GM18499 (cell line): ENCODE data around the gene PSMC1.

Source experiments
- ATAC-seq: cut with Tn5 transposase; IDR thresholded peaks from one replicate; pipeline ENCODE4 v1.9.1; 2021; ENCODE audit warnings: moderate number of reproducible peaks; ENCODE audit not compliant: insufficient read depth, unreplicated experiment

Gene PSMC1

DNA sequence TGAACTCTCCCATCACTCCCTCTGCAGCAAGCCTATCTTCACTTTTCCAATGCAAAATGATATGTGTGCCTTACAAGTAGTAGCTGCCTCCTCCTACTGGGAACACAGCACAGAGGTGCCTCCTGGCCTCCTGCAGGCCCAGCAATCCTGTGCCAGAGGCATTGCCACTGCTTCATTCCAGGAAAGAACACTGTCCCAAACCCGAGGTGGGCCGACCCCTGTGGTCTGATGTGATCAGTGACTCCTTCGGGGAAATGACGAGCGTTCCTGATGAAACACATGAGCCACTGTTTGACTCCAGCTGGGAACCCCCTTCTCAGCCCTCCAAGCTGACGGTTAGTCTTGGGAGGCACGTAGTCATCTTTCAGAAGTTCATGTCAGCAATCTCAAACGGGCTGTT lies 19.5 kb downstream of the PSMC1 start:
- no peak for ATAC-seq

DNA sequence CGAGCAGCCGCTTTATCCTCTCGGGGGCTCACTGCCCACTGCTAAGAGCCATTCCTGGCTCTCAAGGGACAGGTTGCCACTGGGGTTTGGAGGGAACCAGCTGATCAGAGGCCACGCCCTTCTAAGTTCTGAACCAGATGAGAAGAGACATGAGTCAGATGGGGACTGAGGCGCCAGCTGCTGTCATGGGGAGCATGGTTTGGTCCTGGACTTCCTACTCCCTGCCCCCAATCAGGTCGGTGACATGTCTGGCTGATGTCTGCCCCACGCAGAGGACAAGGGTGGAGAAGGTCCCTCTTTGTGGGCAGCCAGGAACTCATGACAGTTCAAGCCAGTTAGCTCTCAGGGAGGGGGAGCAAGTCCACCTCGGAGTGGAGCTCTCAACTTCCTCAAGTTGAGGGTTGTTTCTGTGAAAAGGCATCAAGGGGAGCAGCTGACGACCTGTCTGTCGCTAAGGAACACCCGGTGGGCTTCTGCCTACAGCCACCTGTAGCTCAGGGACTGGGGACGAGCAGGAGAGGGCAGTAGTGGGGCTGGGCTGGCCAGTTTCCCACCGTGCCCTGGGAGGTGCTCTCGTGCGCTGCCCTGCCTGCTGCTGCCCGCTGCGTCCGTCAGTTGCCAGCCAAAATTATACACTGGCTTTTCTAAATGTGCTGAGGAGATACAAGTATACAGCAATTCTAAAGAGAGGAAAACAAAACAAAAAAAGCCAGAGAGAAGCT lies 20.5 kb downstream of the PSMC1 start:
- ATAC-seq = no peak

DNA sequence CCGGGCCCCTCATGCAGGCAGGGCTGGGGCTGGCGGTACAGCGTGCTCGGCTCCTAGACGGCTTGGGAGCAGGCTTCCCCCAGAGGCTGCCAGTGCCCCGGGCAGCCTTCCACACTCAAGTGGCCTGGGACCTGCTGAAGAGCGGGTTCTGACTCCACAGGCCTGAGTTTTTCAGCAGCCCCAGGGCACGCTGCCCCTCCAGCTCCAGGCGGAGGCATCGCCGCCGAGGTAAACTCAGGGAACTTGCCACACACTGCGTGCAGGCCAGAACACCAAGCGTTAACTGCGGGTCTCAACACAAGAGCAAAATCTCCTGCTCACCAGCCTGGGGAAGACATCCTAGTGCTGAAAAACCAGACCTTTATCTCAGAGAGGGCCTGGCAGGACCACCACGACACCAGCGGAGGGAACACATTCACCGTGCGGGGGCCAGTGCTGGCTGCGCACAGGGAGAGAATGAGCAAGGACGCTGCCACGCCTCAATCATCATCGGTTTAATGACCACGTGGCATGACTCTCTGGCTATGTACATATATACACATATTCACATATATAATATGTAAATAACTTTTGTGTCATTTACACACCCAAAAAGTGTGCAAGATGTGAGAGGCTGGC lies 21.3 kb downstream of the PSMC1 start:
- no peak for ATAC-seq

DNA sequence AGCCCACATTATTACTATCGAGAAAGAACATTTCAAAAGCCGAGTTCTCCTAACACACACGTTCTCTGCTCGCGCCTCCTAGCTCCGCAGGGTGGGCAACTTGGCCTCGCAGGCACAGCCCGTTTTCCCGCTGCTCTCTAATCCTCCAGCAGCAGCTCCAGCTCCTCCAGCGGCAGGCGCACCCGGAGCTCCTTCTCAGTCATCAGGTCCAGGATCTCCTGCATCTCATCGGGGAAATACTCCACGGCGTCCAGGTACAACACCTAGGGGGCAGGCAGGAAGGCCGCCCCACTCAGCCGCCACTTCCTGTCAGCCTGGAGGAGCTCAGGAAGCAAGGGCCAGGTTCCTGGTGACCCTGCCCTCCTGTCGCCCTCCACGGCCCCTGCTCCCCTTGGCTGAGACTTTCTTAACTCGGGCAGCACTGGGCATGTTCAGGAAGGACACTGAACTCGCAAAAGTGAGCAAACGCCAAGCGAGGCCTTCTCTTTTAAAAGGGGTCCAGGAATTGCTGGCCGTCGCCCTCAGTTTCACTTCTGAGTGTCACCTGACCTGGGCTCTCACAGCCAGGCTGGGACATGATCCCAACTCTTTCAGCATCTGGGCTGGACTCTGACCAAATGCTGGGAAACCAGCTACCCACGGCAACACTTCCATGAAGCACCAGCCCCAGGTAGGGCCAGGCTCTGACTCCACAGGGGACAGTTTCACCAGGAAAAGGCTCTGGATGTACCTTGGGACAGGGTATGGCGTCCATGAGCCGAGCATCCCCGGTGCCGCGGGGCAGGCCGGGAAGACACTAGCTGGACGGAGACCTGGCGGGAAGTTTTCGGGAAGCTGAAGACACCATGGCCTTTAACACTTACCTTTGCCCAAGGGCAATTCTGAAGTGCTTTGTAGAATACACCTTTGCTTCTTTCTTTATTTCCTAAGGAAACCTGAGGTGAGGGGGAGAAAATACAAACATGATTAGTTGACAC lies 22.1 kb downstream of the PSMC1 start:
- no peak for ATAC-seq

DNA sequence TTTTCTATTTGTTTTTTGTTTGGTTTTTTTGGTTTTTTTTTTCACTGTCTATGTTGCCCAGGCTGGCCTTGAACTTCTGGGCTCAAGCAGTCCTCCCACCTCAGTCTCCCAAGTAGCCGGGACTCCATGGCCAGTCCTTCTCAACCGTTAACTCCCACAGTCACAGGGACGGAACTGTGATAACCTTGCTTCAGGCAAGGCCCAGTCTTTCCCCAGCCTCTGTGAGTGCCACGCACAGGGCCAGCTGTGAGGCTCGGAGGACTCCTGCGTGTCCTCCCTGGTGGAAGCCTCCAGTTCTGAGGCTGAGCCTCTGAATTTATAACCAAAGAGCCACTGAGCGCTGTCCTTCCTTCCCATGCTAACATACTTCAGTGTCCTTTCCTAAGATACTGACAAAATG lies 23.7 kb downstream of the PSMC1 start:
- no peak for ATAC-seq

DNA sequence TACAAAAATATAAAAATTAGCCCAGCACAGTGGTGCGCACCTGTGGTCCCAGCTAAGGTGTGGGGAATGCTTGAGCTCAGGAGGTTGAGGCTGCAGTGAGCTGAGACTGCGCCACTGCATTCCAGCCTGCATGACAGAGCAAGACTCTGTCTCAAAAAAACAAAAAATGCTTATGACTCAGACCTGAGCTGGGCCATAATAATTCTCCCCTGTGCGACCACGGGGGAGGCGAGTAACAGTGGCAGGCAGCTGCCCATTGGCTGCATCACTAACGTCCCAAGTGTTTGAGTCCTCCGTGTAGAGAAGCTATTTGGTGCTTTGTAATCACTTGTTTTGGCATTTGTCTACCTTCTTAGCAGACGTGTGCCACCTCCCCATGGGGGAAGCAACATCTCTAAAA lies 24.9 kb downstream of the PSMC1 start:
- ATAC-seq = no peak

DNA sequence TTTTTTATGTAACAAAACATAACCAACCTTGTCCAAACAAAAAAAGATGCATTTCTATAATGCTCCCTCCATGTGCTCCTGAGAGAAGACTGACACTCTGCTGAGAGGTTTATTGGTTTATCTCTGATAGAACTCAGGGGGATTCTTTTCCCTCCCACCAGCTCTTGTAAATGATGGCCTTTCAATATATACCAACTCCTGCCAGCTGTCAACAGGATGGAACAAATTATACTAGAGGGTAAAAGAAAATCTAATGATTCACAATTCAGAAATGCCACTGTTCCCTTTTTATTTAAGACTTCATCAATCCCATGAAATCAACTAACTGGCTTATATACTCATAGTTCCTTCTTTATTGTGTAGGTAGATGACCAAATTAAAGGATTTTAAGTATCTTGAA lies 25.4 kb downstream of the PSMC1 start:
- ATAC-seq = no peak

DNA sequence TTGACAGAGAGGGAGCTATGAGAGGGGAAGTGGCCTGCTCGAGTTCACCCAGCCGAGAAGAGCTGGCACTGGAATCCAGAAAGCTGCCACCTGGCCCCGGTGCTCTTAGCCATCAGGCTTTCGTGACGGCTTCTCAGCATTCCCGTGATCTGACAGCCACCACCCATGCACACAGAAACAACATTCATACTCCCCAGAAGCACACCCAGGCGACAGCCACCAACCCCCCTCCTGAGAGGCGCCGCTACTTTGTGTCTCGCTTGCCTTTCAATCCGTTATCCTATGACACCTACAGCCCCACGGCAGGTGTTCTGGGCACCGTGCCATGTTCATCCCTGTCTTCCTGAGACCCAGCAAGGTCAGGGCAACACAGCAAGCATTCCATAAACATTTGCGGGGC lies 31.4 kb downstream of the PSMC1 start:
- no peak for ATAC-seq

DNA sequence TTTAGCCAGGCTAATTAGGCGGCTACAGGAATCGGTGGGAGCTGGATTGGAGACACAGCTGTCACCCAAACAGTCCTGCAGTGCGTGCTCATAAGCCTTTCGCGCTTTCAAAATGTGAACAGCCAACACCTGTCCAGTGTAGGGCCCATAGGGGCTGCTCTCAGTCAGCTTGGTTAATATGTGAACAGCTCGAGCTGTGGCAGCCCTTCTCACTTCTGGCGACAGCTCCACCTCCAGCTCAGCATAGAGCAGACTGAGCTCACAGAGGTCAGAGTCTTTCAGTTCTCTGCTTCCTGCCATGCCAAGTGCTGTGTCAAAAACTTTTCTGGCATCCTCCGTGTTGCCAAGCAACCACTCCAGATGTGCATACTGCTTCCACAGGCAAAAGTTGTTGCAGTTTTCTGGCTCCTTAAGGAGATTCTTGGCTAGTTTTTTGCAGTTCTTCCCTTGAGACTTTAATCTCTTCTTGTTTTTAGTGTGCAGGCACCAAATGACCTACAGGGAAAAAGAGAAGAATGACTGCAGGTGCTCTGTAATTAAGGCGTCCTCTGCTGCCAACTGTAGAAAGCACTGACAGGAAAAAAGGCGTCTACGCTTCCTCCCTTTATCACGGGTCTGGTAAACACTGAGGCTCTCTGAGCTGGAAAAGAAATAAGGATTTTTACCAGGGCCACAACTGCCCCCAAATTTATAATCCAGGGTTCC lies 32.5 kb downstream of the PSMC1 start:
- no peak for ATAC-seq

DNA sequence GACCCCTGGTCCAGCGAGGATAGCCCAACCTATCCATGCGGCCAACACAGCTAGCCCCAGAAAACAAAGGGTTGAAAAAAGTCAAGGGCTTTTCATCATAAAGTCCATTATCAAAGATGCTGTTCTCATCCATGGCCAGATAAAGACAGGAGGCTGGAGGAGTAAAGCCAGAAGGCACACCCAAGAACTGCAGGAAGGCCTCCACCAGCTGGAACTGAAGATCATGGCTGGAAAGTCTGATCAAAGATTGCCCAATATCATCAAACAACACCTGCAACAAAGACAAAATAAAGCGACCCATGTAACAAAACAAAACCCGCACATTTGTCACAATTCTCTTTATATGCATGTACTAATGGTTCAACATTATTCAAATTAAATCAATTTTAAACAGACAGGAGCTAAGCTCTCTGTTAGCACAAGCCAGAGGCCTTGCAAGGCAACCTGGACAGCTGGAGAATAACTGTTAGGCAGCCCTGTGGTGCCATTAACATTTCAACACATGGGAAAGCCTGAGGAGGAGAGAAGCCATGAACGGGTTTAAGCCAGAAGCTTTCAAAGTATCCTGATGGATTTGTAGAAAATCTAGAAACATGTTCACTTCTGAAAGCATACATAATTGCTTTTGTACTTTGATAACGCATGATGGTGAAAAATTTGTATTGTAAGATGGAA lies 34.1 kb downstream of the PSMC1 start:
- ATAC-seq = no peak

DNA sequence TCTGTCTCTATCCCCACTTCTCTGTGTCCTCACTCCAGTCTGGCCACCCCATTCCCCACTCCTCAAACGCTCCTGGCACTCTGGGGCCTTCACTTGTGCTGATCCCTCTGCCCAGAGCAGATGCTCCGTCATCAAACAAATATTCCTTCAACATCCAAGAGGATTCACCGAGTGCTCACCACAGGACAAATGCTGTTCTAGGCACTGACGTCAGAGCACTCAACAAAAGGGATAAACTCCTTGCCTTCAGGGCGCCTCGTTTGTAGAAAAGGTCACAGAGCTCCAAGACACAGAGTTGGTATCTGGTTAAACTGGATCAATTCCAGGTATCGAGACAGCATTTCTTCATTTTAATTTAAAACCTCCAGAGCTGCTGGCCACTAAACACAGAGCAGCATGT lies 35.3 kb downstream of the PSMC1 start:
- no peak for ATAC-seq

DNA sequence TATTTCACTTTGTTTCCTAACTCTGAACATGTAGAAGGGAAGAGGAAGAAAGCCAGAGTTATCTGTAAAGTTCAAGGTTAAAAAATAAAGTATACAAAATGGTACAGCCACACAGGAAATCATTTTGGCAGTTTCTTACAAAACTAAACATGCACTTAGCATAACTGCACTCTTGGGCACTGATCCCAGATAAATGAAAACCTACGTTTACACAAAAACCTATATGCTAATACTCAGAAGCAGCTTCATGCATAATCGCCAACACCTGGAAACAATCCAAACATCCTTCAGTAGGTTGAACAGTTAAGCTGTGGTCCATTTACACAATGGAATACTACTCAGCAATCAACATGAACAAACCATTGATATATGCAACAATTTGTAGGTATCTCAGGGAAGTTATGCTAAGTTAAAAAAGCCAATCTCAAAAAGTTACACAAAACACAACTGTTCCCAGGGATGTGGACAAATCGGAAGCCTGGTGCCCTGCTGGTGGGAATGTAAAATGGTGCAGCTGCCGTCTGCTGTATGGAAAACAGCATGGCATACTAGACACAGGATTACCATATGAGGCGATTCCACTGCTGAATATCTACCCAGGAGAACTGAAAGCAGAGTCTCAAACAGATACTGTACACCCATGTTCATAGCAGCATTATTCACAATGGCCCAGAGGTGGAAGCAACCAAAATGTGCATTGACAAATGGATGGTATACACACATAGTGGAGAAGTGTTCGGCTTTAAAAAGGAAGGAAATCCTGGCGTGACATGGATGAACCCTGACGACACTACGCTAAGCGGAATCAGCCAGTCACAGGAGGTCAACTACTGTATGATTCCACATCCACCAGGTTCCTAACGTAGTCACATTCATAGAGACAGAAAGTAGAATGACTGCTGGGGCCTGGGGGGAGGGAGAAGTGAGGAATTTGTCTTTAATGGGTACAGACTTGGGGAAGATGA lies 37.7 kb downstream of the PSMC1 start:
- ATAC-seq = no peak

DNA sequence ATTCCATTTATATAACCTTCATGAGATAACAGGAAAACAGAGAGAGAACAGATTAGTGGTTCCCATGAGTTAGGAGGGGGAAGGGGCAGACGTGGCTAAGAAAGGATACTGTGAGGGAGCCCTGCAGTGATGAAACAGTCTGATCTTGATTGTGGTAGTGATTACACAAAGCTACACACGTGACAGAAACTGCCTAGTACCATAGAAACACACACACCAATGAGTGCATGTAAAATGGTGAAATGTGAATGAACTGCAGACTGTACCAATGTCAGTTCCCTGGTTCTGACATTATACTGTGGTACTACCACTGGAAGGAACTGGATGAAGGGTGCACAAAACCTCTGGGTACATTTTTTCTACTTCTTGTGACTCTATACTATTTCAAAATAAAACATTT lies 38.5 kb downstream of the PSMC1 start:
- no peak for ATAC-seq

DNA sequence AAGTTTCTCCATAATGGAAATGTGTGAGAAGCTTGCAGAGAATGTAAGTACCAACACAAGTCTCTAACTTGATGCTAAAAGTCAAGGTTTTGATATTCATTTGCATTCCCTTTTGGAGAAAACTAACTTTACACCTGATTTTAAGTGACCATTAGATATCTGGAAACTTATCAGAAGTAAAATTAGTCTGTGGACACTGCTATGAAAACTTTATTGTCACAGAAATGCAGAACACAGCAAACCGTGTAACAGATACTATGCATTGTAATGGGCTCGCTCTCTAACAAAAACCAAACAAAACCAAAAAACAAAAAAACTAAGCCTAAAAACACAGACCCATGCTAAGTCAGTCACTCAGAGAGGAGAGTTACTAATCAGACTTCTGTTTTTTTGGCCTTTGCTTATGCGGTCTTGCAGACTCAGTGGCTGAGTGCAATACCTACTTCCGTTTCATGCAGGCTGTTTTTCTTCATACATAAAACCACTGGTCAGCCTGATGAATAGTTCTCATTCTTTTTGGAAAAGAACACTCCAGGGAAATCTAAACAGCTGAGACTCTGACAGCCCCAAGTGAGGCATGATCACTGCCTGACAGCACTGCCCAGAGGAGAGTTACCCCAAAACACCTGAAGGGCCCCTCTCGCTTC lies 39.6 kb downstream of the PSMC1 start:
- no peak for ATAC-seq

DNA sequence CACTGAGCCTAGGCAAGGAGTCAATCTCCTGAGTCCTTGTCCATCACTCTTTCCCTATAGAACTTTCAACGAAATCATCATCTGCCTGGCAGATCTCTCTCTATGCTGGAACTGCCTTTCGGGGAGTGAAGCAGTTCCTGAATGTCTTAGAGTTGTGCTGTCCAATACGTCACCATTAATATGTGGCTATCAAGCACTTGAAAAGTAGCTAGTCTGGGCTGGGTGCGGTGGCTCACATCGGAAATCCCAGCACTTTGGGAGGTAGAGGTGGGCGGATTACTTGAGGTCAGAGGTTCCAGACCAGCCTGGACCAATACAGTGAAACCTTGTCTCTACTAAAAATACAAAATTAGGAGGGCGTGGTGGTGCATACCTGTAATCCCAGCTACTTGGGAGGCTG lies 40.3 kb downstream of the PSMC1 start:
- no peak for ATAC-seq

DNA sequence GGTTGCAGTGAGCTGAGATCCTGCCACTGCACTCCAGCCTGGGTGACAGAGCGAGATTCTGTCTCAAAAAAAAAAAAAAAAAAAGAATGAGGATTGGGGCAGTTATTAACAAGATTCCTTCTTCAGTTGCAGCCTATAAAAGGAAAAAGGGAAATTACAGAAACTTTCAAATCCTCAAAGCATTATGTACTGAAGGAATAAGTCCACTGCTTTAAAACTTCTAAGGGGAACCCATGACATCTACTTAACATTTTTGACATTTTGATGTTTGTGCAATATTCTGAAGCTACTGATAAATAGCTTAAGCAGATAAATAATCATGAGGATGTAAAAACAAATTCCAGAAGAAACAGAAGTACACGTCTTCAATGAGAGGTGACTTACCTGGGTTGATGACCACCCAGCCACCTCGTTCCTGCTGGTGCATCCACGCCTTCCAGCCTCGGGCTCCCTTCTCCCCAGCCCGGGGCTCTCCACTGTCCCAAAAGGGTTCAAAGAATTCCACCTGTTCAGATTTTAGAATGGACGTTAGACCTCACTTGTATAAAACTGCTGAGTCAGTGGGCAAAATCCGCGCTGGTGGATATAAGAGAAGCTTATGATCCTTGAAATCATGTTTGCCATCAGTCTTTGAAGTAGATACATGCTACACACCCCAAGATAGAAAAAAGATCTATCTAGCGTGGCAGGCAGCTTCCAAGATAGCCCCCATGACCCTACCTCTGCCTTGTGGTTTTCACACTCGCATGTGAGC lies 41.7 kb downstream of the PSMC1 start:
- no peak for ATAC-seq

DNA sequence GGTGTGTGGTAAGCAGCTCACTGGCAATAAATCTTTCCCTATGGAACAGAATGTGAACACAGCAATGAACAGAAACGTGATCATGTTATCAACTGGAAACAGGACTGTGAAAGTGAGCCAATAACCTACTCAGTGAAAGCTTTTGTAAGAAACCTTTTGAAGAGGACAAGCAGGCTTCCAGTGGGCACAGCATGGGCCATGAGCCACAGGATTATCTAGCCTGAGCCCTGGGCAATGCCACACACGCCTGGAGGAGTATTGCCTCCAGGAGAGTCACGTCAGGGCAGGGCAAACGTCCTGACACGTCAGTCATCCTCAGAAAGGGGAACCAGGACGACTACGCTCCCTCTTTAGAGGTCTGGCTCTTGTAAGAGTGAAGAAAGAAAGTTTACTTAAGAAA lies 43.1 kb downstream of the PSMC1 start:
- ATAC-seq = no peak

DNA sequence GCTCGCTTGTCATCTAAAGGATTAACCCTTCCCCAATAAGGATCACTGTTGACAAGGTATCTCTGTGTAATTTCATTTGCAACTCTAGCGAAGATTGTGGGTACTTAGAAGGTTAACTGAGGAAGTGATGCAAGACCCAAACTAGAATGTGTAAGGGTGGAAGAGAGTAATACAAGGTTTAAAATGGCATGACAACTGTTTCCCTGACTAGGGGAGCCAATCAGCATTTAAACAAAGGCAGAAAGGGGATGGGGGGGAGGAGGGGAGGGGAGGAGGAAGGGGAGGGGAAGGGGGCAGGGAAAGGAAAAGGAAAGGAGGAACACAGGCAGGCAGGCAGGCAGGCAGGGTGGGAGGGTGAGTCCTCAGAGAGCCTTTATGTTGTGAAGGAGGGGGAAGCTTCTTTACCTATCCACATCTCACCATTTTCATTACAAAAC lies 44.3 kb downstream of the PSMC1 start:
- ATAC-seq = no peak
